ENCODE data around the gene RAPGEF6.

Gene RAPGEF6

GRCh38 chr5:131482617-131483016, 152.4 kb downstream of the RAPGEF6 start:
- ATAC-seq: no peak
- H3K4me1 Mint-ChIP-seq: no peaks in the 10 kb centered on the region

GRCh38 chr5:131481569-131481968, 153.5 kb downstream of the RAPGEF6 start:
- no peaks in the 10 kb centered on the region for H3K27me3 Mint-ChIP-seq
- H3K27ac Mint-ChIP-seq: no peak overlapping the region
- peaks cover 38% of the 10 kb centered on the region for H3K36me3 Mint-ChIP-seq
- no peak overlapping the region for H3K4me3 Mint-ChIP-seq
- H3K9me3 Mint-ChIP-seq: no peaks in the 10 kb centered on the region
- H3K4me1 Mint-ChIP-seq: no peaks in the 10 kb centered on the region
- ATAC-seq: no peak

More at GRCh38 chr5:131482617-131483016, 152.4 kb downstream of the RAPGEF6 start:
- H3K36me3 Mint-ChIP-seq: peaks cover 44% of the 10 kb centered on the region
- no peaks in the 10 kb centered on the region for H3K27me3 Mint-ChIP-seq
- no peaks in the 10 kb centered on the region for H3K9me3 Mint-ChIP-seq
- no peak overlapping the region for H3K4me3 Mint-ChIP-seq
- H3K27ac Mint-ChIP-seq: no peak overlapping the region

GRCh38 chr5:131475541-131475941, 159.5 kb downstream of the RAPGEF6 start:
- ATAC-seq: no peak
- Mint-ChIP-seq H3K4me3 (no peak overlapping the region), H3K4me1 (no peaks in the 10 kb centered on the region), H3K36me3 (peaks cover 58% of the 10 kb centered on the region), H3K9me3 (no peaks in the 10 kb centered on the region), H3K27me3 (no peaks in the 10 kb centered on the region), H3K27ac (no peak overlapping the region)

GRCh38 chr5:131473731-131474130, 161.3 kb downstream of the RAPGEF6 start:
- ATAC-seq: no peak
- no peaks in the 10 kb centered on the region for H3K27me3 Mint-ChIP-seq
- no peak overlapping the region for H3K27ac Mint-ChIP-seq
- no peaks in the 10 kb centered on the region for H3K9me3 Mint-ChIP-seq
- no peak overlapping the region for H3K4me3 Mint-ChIP-seq
- H3K4me1 Mint-ChIP-seq: no peaks in the 10 kb centered on the region
- H3K36me3 Mint-ChIP-seq: peaks cover 57% of the 10 kb centered on the region

- Mint-ChIP-seq H3K4me1 (no peaks in the 10 kb centered on the region), H3K9me3 (no peaks in the 10 kb centered on the region), H3K36me3 (peaks cover 48% of the 10 kb centered on the region), H3K4me3 (no peak overlapping the region), H3K27me3 (no peaks in the 10 kb centered on the region), H3K27ac (no peak overlapping the region)
- no peak for ATAC-seq
Observed at GRCh38 chr5:131466171-131466766, 168.8 kb downstream of the RAPGEF6 start.

GRCh38 chr5:131463656-131464055, 171.4 kb downstream of the RAPGEF6 start:
- H3K4me3 Mint-ChIP-seq: no peak overlapping the region
- no peaks in the 10 kb centered on the region for H3K27me3 Mint-ChIP-seq
- H3K36me3 Mint-ChIP-seq: peaks cover 46% of the 10 kb centered on the region
- no peaks in the 10 kb centered on the region for H3K4me1 Mint-ChIP-seq
- no peak for ATAC-seq
- no peaks in the 10 kb centered on the region for H3K9me3 Mint-ChIP-seq
- no peak overlapping the region for H3K27ac Mint-ChIP-seq

- H3K4me3 Mint-ChIP-seq: no peak overlapping the region
- no peak overlapping the region for H3K27ac Mint-ChIP-seq
Observed at GRCh38 chr5:131462454-131462853, 172.6 kb downstream of the RAPGEF6 start.

GRCh38 chr5:131461742-131462141, 173.3 kb downstream of the RAPGEF6 start:
- no peaks in the 10 kb centered on the region for H3K9me3 Mint-ChIP-seq
- H3K4me1 Mint-ChIP-seq: no peaks in the 10 kb centered on the region
- peaks cover 34% of the 10 kb centered on the region for H3K36me3 Mint-ChIP-seq
- ATAC-seq: no peak
- no peak overlapping the region for H3K4me3 Mint-ChIP-seq
- H3K27me3 Mint-ChIP-seq: no peaks in the 10 kb centered on the region
- H3K27ac Mint-ChIP-seq: no peak overlapping the region

More at GRCh38 chr5:131462454-131462853, 172.6 kb downstream of the RAPGEF6 start:
- Mint-ChIP-seq H3K9me3 (no peaks in the 10 kb centered on the region), H3K36me3 (peaks cover 39% of the 10 kb centered on the region), H3K4me1 (no peaks in the 10 kb centered on the region), H3K27me3 (no peaks in the 10 kb centered on the region)
- no peak for ATAC-seq

- no peaks in the 10 kb centered on the region for H3K27me3 Mint-ChIP-seq
- no peaks in the 10 kb centered on the region for H3K9me3 Mint-ChIP-seq
- no peak overlapping the region for H3K27ac Mint-ChIP-seq
- ATAC-seq: no peak
- H3K36me3 Mint-ChIP-seq: peaks cover 35% of the 10 kb centered on the region
- H3K4me1 Mint-ChIP-seq: no peaks in the 10 kb centered on the region
- no peak overlapping the region for H3K4me3 Mint-ChIP-seq
Observed at GRCh38 chr5:131460867-131461572, 174.0 kb downstream of the RAPGEF6 start.

GRCh38 chr5:131460133-131460532, 174.9 kb downstream of the RAPGEF6 start:
- H3K4me1 Mint-ChIP-seq: no peaks in the 10 kb centered on the region
- peaks cover 35% of the 10 kb centered on the region for H3K36me3 Mint-ChIP-seq
- no peaks in the 10 kb centered on the region for H3K27me3 Mint-ChIP-seq
- H3K9me3 Mint-ChIP-seq: no peaks in the 10 kb centered on the region
- no peak overlapping the region for H3K4me3 Mint-ChIP-seq
- no peak for ATAC-seq
- no peak overlapping the region for H3K27ac Mint-ChIP-seq

- Mint-ChIP-seq H3K4me3 (no peak overlapping the region), H3K9me3 (no peaks in the 10 kb centered on the region), H3K4me1 (no peaks in the 10 kb centered on the region), H3K27me3 (no peaks in the 10 kb centered on the region), H3K27ac (no peak overlapping the region), H3K36me3 (peaks cover 44% of the 10 kb centered on the region)
- ATAC-seq: no peak
Observed at GRCh38 chr5:131459216-131459615, 175.8 kb downstream of the RAPGEF6 start.

GRCh38 chr5:131457193-131457592, 177.8 kb downstream of the RAPGEF6 start:
- Mint-ChIP-seq H3K36me3 (peaks cover 55% of the 10 kb centered on the region), H3K4me3 (no peak overlapping the region), H3K27me3 (no peaks in the 10 kb centered on the region), H3K27ac (no peak overlapping the region), H3K9me3 (no peaks in the 10 kb centered on the region), H3K4me1 (no peaks in the 10 kb centered on the region)
- no peak for ATAC-seq

- H3K4me1 Mint-ChIP-seq: no peaks in the 10 kb centered on the region
- ATAC-seq: no peak
- peaks cover 45% of the 10 kb centered on the region for H3K36me3 Mint-ChIP-seq
- H3K4me3 Mint-ChIP-seq: no peak overlapping the region
- no peaks in the 10 kb centered on the region for H3K27me3 Mint-ChIP-seq
- H3K27ac Mint-ChIP-seq: no peak overlapping the region
- H3K9me3 Mint-ChIP-seq: no peaks in the 10 kb centered on the region
Observed at GRCh38 chr5:131450941-131451340, 184.1 kb downstream of the RAPGEF6 start.

- Mint-ChIP-seq H3K4me3 (no peak overlapping the region), H3K27me3 (no peaks in the 10 kb centered on the region), H3K27ac (no peak overlapping the region), H3K9me3 (no peaks in the 10 kb centered on the region), H3K4me1 (no peaks in the 10 kb centered on the region), H3K36me3 (peaks cover 66% of the 10 kb centered on the region)
- no peak for ATAC-seq
Observed at GRCh38 chr5:131441184-131441583, 193.8 kb downstream of the RAPGEF6 start.

- no peaks in the 10 kb centered on the region for H3K27me3 Mint-ChIP-seq
- peaks cover 75% of the 10 kb centered on the region for H3K36me3 Mint-ChIP-seq
- H3K27ac Mint-ChIP-seq: no peak overlapping the region
- H3K4me1 Mint-ChIP-seq: no peaks in the 10 kb centered on the region
- ATAC-seq: no peak
- H3K9me3 Mint-ChIP-seq: no peaks in the 10 kb centered on the region
- no peak overlapping the region for H3K4me3 Mint-ChIP-seq
Observed at GRCh38 chr5:131436081-131436480, 198.9 kb downstream of the RAPGEF6 start.

- H3K9me3 Mint-ChIP-seq: no peaks in the 10 kb centered on the region
- H3K36me3 Mint-ChIP-seq: peaks cover 78% of the 10 kb centered on the region
- H3K27ac Mint-ChIP-seq: no peak overlapping the region
- no peak for ATAC-seq
- no peaks in the 10 kb centered on the region for H3K4me1 Mint-ChIP-seq
- H3K27me3 Mint-ChIP-seq: no peaks in the 10 kb centered on the region
- no peak overlapping the region for H3K4me3 Mint-ChIP-seq
Observed at GRCh38 chr5:131433109-131433508, 201.9 kb downstream of the RAPGEF6 start.

All from stimulated activated memory B cell treated with anti-CD40 and anti-IgM and Interleukin-4, amounts not matched to agents 10 μg/mL and 1 μg/mL and 100 μg/mL, for 72 hours (primary cell).